Measurements from ENCODE around the gene METTL27. TPM values are rescaled to one million over a fixed set of nuclear protein-coding genes. Genes with fewer than 3 reads are reported as not detected.

METTL27 gene
- 1 to 10 TPM in 3 of 4 donors, under 1 TPM in 1; 0.93 to 7.8 (median 3.5) TPM for total RNA-seq

GRCh38 chr7:73842067-73842976, at the start of gene METTL27:
TSS of gene METTL27 (minus strand) at chr7:73842516. CDS start at chr7:73842140, 376 bp downstream.
- peak; percentile 98 for ATAC-seq
- no peaks in the 10 kb centered on the region for H3K27me3 ChIP-seq
- peaks cover 0 to 28% (median 6%) of the 10 kb centered on the region in 3 donors for H3K4me1 ChIP-seq
- H3K36me3 ChIP-seq: no peaks in the 10 kb centered on the region
- peak within 1 kb of the TSS in 3 of 4 donors; percentile 78 for H3K27ac ChIP-seq
- no peak for TF ChIP-seq CTCF (IDR thresholded peaks at IDR 0.05)
- TF ChIP-seq POLR2A (IDR thresholded peaks at IDR 0.05): peak; percentile 49 to 53
- peak; percentile 53 for TF ChIP-seq POLR2AphosphoS5 (IDR thresholded peaks at IDR 0.05)
- H3K4me3 ChIP-seq: peak within 1 kb of the TSS; percentile 21 to 70
- WGBS, 2 donors (ENCODE audit: low coverage in 1 of 2): 0% methylated on average over 1 of the region's 45 CpGs; no CpG with 5 or more reads in 1 of the 2 donors
- H3K9me3 ChIP-seq: no peaks in the 10 kb centered on the region

- Histone ChIP-seq H3K36me3 (no peaks in the 10 kb centered on the region), H3K27ac (peak overlapping the region in 3 of 4 donors; percentile 57 to 74 (median 62)), H3K27me3 (no peaks in the 10 kb centered on the region), H3K4me1 (peaks cover 0 to 68% (median 29%) of the 10 kb centered on the region in 3 donors), H3K9me3 (no peaks in the 10 kb centered on the region), H3K4me3 (no peak overlapping the region)
- WGBS, 2 donors (ENCODE audit: low coverage in 1 of 2): 75% methylated on average over 2 of the region's 16 CpGs; no CpG with 5 or more reads in 1 of the 2 donors
- TF ChIP-seq POLR2AphosphoS5 (IDR thresholded peaks at IDR 0.05): no peak
- no peak for TF ChIP-seq EP300 (IDR thresholded peaks at IDR 0.05)
- TF ChIP-seq CTCF (IDR thresholded peaks at IDR 0.05): peak in 2 of 4 experiments; percentile 3 to 25
- peak; percentile 1 for ATAC-seq
These were observed 49.0 kb upstream of the METTL27 start for GRCh38 chr7:73891178-73891885.

DNA sequence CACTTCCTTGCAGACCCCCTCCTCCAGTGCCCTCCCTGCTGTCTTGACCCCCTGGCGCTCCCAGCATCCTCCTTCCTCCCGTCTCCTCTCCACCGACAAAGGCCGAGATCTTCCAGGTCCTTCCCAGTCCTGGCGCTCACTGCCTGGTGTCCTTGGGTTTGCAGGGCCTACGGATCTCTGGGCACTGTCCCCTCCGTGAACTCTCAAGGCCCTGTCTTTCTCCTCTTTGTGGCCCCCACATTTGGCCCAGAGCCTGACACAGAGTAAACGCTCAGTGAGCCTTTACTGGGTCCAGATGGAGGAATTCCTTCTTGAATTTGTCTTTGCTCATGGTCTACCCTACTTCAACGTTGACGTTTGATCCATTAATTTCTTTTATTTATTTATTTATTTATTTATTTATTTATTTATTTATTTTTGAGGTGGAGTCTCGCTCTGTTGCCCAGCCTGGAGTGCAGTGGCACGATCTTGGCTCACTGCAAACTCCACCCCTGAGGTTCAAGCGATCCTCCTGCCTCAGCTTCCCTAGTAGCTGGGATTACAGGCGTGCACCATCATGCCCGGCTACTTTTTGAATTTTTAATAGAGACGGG, 48.3 kb upstream of the METTL27 start:
- 80% methylated on average over 11 to 13 of the region's 16 CpGs for WGBS, 2 donors (ENCODE audit: low coverage in 1 of 2)
- Histone ChIP-seq H3K9me3 (no peaks in the 10 kb centered on the region), H3K4me3 (no peak overlapping the region), H3K36me3 (no peaks in the 10 kb centered on the region), H3K27ac (peak overlapping the region in 3 of 4 donors; percentile 57 to 74 (median 62)), H3K27me3 (no peaks in the 10 kb centered on the region), H3K4me1 (peaks cover 0 to 75% (median 34%) of the 10 kb centered on the region in 3 donors)
- ATAC-seq: no peak
- TF ChIP-seq CTCF (IDR thresholded peaks at IDR 0.05) (no peak), POLR2AphosphoS5 (IDR thresholded peaks at IDR 0.05) (no peak)

DNA sequence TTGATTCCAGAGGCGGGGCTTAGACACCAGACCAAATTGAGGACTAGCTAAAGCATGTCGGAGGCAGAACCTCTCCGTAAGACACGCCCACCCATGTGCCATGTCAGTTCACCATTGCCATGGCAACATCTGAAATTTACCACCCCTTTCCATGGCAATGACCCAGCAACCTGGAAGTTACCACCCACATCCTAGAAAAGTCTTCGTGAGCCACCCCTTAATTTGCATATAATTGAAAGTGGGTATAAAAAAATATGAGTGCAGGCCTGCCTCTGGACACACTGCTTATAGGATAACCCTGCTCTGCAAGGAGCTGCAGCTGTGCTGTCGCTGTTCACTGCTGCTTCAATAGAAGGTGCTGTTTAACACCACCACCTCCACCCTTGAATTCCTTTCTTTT, 46.6 kb upstream of the METTL27 start:
- Histone ChIP-seq H3K36me3 (no peaks in the 10 kb centered on the region), H3K4me3 (no peak overlapping the region), H3K9me3 (no peaks in the 10 kb centered on the region), H3K27me3 (no peaks in the 10 kb centered on the region), H3K27ac (no peak overlapping the region), H3K4me1 (peaks cover 0 to 58% (median 27%) of the 10 kb centered on the region in 3 donors)
- 90% methylated on average over 4 to 5 of the region's 6 CpGs for WGBS, 2 donors (ENCODE audit: low coverage in 1 of 2)
- TF ChIP-seq POLR2A (IDR thresholded peaks at IDR 0.05): no peak
- no peak for ATAC-seq

DNA sequence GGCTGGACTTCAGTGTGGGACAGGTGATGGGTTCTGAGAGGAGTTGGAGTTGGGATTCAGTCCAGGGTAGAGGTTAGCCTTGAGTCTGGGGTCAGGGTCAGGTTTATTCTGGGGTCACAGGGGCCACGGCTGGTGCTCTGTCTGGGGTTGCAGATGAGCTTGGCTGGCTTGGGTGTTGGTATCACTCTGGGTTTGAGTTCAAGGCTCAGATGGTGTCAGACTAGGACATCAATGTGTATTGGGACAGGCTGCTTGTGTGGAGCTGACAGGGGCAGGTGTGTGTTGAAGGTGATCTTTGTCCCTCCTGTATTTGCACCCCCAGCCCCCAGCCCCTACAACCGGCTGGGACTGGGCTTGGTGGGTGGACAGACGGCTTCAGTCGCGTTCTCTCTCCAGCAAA, 45.4 kb upstream of the METTL27 start:
- Histone ChIP-seq H3K4me3 (no peak overlapping the region), H3K27ac (peak overlapping the region in 1 of 4 donors; percentile 86), H3K4me1 (peaks cover 0 to 46% (median 15%) of the 10 kb centered on the region in 3 donors), H3K36me3 (no peaks in the 10 kb centered on the region), H3K9me3 (no peaks in the 10 kb centered on the region), H3K27me3 (no peaks in the 10 kb centered on the region)
- WGBS, 2 donors (ENCODE audit: low coverage in 1 of 2): no CpG with 5 or more reads among the region's 5 CpGs
- TF ChIP-seq POLR2A (IDR thresholded peaks at IDR 0.05) (no peak), POLR2AphosphoS5 (IDR thresholded peaks at IDR 0.05) (no peak)
- no peak for ATAC-seq

Measured in gastroesophageal sphincter (tissue), 4 donors.